ENCODE data around the gene DDB1. TPM values are rescaled to one million over a fixed set of nuclear protein-coding genes. Genes with fewer than 3 reads are reported as not detected.

The DDB1 gene
- total and polyA plus RNA-seq, 2 of the 13 experiments (the other 11 are each of a cell fraction or from before 2014, with no cell fraction given): 217 to 266 TPM

- TF ChIP-seq RERE (CRISPR knock-in tag; IDR thresholded peaks at IDR 0.05; ENCODE audit: low read depth) (no peak), DNMT3B (CRISPR knock-in tag; conservative IDR thresholded peaks at IDR 0.05) (0 out of 2 replicates have a peak, but pooled peaks have one; percentile 28), ZNF251 (CRISPR knock-in tag; IDR thresholded peaks at IDR 0.05) (no peak), ZNF782 (CRISPR knock-in tag; IDR thresholded peaks at IDR 0.05; ENCODE audit: borderline replicate concordance) (no peak), FIP1L1 (IDR thresholded peaks at IDR 0.05; ENCODE audit: borderline replicate concordance, insufficient read depth, low read depth, low read length) (no peak), NCOA1 (CRISPR knock-in tag; IDR thresholded peaks at IDR 0.05) (peak; percentile 87; the same call in 1 of the 2 replicates), ZNF160 (CRISPR knock-in tag; IDR thresholded peaks at IDR 0.05) (peak; percentile 68; the same call in 1 of the 2 replicates), ZKSCAN1 (IDR thresholded peaks at IDR 0.05; ENCODE audit: low read length) (no peak), ZNF335 (CRISPR knock-in tag; IDR thresholded peaks at IDR 0.05) (peak; percentile 74; the same call in 1 of the 2 replicates), KLF6 (CRISPR knock-in tag; IDR thresholded peaks at IDR 0.05) (no peak; the same call in 1 of the 2 replicates), CSRNP2 (CRISPR knock-in tag; conservative IDR thresholded peaks at IDR 0.05; ENCODE audit: low read depth) (no peak), KDM5A (IDR thresholded peaks at IDR 0.05; ENCODE audit: borderline replicate concordance, low read length) (no peak; the same call in 1 of the 2 replicates), ZNF749 (CRISPR knock-in tag; IDR thresholded peaks at IDR 0.05; ENCODE audit: borderline replicate concordance) (peak; percentile 76; the same call in 1 of the 2 replicates), ZNF605 (CRISPR knock-in tag; IDR thresholded peaks at IDR 0.05) (peak; percentile 90), ZNF362 (CRISPR knock-in tag; IDR thresholded peaks at IDR 0.05; ENCODE audit: borderline replicate concordance) (peak; percentile 49; the same call in 1 of the 2 replicates), BHLHE40 (IDR thresholded peaks at IDR 0.05; ENCODE audit: low read length) (0 out of 2 replicates have a peak, but pooled peaks have one; percentile 30), CCDC6 (CRISPR knock-in tag; IDR thresholded peaks at IDR 0.05) (no peak), ARID3A (IDR thresholded peaks at IDR 0.05; ENCODE audit: low read depth, low read length) (no peak)
Observed at GRCh38 chr11:61361741-61362541, 29.0 kb upstream of the DDB1 start, which contains the start of the genes CYB561A3 and TMEM138 (continued).
